Cardiac muscle cell (in vitro differentiated cells and primary cell): Measurements from ENCODE around the gene OR4D6. TPM values are rescaled to one million over a fixed set of nuclear protein-coding genes. Genes with fewer than 3 reads are reported as not detected.

Experiments used
- DNase-seq, 2 donors: peaks; one replicate each; pipeline versions ENCODE4 v3.0.0 to v3.0.0-alpha.2; 2010 to 2017; ENCODE audit warnings: low read depth in 1 of 2, low spot score in 1 of 2
- H3K27ac ChIP-seq: fragments of 200-600 bp; sonication (generic); 2 replicates; pipeline ENCODE4 v1.5.1; 2016
- H3K27me3 ChIP-seq: fragments of 200-600 bp; sonication (generic); 2 replicates; pipeline ENCODE4 v1.6.0; 2016; ENCODE audit warnings: control low read depth
- H3K36me3 ChIP-seq: fragments of 200-600 bp; sonication (generic); 2 replicates; pipeline ENCODE4 v1.5.1; 2016; ENCODE audit warnings: control low read depth
- H3K4me1 ChIP-seq: fragments of 200-600 bp; sonication (generic); 2 replicates; pipeline ENCODE4 v1.8.1; 2017; ENCODE audit warnings: low read depth, mild to moderate bottlenecking, mixed run types
- H3K4me3 ChIP-seq: fragments of 200-600 bp; sonication (generic); 2 replicates; pipeline ENCODE4 v1.5.1; 2016; ENCODE audit warnings: mild to moderate bottlenecking
- H3K9me3 ChIP-seq: fragments of 200-600 bp; sonication (generic); 2 replicates; pipeline ENCODE4 v1.5.1; 2017; ENCODE audit warnings: low read depth, mild to moderate bottlenecking, control low read depth
- polyA plus RNA-seq: library from polyadenylated mRNA; unstranded; fragments of >200 nt; fragmentation: Nextera tagmentation; extraction: Ambion mirVana; gene quantifications from 2 replicates; pipeline ENCODE4 v1.2.1, GENCODE V29; 2016
- total RNA-seq: library from RNA; depleted of rRNA; stranded (reverse); fragments of >200 nt; gene quantifications from 2 replicates; pipeline ENCODE4 v1.2.3, GENCODE V29; 2016
- TF ChIP-seq, protein P1 (sequence below): IDR thresholded peaks from 2 replicates; pipeline ENCODE4 v1.5.1; 2012; ENCODE audit warnings: low read depth, mild to moderate bottlenecking, low read length

OR4D6 gene
- total and polyA plus RNA-seq, 2 experiments from 2014 or later: not detected

DNA sequence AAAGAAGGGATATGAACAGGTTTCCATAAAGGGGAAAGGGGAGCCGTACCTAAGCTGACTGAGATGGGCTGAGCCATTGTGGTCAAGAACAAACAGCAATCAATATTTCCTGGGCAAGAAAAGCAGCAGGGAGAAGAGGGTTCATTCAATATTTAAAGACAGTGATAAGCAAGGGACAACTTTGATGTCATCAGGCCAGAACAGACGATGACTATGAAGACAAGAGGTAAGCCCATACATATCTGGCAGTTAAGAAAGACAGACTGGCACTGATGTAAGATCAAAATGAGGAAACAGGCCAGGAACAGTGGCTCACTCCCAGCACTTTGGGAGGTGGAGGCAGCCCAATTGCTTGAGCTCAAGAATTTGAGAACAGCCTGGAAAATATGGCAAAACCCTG, 32.9 kb upstream of the OR4D6 start:
- H3K4me3 ChIP-seq: no peak overlapping the region
- no peaks in the 10 kb centered on the region for H3K9me3 ChIP-seq
- TF ChIP-seq, protein P1, sequence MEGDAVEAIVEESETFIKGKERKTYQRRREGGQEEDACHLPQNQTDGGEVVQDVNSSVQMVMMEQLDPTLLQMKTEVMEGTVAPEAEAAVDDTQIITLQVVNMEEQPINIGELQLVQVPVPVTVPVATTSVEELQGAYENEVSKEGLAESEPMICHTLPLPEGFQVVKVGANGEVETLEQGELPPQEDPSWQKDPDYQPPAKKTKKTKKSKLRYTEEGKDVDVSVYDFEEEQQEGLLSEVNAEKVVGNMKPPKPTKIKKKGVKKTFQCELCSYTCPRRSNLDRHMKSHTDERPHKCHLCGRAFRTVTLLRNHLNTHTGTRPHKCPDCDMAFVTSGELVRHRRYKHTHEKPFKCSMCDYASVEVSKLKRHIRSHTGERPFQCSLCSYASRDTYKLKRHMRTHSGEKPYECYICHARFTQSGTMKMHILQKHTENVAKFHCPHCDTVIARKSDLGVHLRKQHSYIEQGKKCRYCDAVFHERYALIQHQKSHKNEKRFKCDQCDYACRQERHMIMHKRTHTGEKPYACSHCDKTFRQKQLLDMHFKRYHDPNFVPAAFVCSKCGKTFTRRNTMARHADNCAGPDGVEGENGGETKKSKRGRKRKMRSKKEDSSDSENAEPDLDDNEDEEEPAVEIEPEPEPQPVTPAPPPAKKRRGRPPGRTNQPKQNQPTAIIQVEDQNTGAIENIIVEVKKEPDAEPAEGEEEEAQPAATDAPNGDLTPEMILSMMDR: no peak
- DNase-seq: no peak
- no peaks in the 10 kb centered on the region for H3K36me3 ChIP-seq
- peaks cover 2% of the 10 kb centered on the region for H3K4me1 ChIP-seq
- H3K27ac ChIP-seq: no peak overlapping the region
- H3K27me3 ChIP-seq: no peaks in the 10 kb centered on the region

DNA sequence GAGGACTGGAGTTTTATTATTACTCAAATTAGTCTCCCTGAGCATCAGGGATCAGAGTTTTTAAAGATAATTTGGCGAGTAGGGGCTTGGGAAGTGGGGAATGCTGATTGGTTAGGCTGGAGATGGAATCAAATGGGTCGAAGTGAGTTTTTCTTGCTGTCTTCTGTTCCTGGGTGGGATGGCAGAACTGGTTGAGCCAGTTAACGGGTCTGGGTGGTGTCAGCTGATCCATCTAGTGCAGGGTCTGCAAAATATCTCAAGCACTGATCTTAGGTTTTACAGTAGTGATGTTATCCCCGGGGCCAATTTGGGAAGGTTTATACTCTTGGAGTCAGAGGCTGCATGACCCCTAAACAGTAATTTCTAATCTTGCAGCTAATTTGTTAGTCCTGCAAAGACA, 31.6 kb upstream of the OR4D6 start:
- Histone ChIP-seq H3K27ac (no peak overlapping the region), H3K9me3 (no peaks in the 10 kb centered on the region), H3K4me1 (no peaks in the 10 kb centered on the region), H3K36me3 (no peaks in the 10 kb centered on the region), H3K4me3 (no peak overlapping the region), H3K27me3 (no peaks in the 10 kb centered on the region)
- DNase-seq: no peak
- TF ChIP-seq, protein P1: no peak

DNA sequence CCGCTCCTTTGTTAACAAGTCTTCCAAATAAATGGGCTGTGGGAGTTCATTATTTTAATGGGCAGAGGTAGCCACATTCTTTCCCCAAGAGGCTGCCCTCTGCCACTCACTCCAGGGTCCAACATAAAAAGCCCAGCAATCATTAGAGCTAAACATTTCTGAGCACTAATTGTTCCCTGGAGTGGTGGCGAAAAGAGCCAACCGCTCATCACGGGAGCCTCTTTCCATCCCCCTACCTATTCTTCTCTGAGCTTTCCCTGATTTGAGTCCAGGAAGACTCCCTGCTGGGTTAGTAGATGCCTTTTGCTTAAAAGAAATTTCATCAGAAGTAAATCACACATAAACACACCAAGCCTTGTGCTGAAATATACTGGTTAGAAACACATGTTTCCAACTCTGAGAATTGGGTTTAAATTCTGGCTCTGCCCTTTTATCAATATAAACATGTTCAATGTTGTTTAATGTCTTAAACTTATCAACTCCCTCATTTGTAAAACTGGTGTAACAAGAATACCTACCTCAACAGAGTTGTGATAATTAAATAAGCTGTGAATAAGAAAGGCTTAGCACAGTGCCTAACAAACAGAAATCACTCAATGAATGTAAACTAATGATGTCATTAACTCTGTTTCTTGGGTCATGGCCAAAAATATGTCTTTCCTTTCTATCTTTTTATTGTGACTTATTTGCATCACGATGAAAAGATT, 30.2 kb upstream of the OR4D6 start, which contains the start of gene OR5A2:
TSS of gene OR5A2 (minus strand) at position 53 of the 707 bp plus-strand sequence. CDS start 3,460 bp downstream, outside the sequence.
- no peak for DNase-seq
- H3K9me3 ChIP-seq: no peaks in the 10 kb centered on the region
- no peak within 1 kb of the TSS for H3K27ac ChIP-seq
- no peaks in the 10 kb centered on the region for H3K4me1 ChIP-seq
- H3K4me3 ChIP-seq: no peak within 1 kb of the TSS
- no peaks in the 10 kb centered on the region for H3K27me3 ChIP-seq
- TF ChIP-seq, protein P1: no peak
- no peaks in the 10 kb centered on the region for H3K36me3 ChIP-seq

DNA sequence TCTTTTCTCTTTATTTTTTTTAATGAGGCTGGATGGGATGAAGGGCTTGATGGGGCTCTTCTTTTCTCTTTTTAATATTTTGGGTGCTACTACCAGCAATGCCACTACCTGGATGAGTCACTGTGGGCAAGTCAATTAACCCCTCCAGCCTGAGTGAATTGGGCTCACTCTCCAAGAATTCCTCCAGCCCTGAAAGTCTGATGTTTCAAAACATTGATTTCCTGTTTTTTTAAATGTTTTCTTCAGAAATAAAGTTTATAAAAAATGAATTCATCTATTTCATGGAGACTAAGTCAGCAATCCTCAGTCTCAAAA, 29.7 kb upstream of the OR4D6 start:
- Histone ChIP-seq H3K27ac (no peak overlapping the region), H3K9me3 (no peaks in the 10 kb centered on the region), H3K27me3 (no peaks in the 10 kb centered on the region), H3K4me1 (no peaks in the 10 kb centered on the region), H3K36me3 (no peaks in the 10 kb centered on the region), H3K4me3 (no peak overlapping the region)
- TF ChIP-seq, protein P1: no peak
- no peak for DNase-seq

DNA sequence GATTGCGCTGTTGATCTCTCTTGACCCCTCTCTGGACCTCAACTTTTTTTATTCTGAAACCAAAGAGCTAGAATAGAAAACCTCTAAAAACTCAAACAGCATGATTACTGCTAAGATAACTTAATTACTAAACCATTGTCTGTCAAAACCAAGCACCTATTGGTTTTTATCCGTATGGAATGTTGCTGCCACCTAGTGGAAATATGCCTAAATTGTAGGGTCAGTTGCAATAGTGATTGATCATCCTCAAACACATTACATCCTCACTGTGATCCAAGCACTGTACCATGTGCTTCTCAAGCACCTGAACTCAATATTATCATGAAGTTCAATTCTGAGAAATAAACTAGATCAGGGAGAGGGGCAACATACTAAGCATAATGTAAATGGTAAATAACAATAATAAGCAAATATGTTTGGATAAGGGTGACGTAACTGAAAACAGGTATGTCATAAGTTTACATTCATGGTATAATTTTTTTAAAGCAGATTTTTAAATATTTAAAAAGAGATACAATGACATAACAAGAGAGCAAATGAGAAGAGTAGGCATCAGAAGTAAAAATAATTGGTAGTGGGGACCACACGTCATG, 26.7 kb upstream of the OR4D6 start:
- Histone ChIP-seq H3K4me3 (no peak overlapping the region), H3K27ac (no peak overlapping the region), H3K27me3 (no peaks in the 10 kb centered on the region), H3K9me3 (no peaks in the 10 kb centered on the region), H3K36me3 (no peaks in the 10 kb centered on the region), H3K4me1 (no peaks in the 10 kb centered on the region)
- TF ChIP-seq, protein P1: peak; percentile 74
- DNase-seq: peak; percentile 59 to 63
